Measurements from ENCODE around the gene DOC2B. TPM values are rescaled to one million over a fixed set of nuclear protein-coding genes. Genes with fewer than 3 reads are reported as not detected.
A peak's percentile ranks its signal among the peaks of the same experiment; 100 is the strongest.
"Not testable (repeated sequence)": the region's sequence is repeated elsewhere in the genome, so short reads cannot be mapped to it uniquely, and the experiment has no call there.

DOC2B gene
- total RNA-seq, 1 donor from 2014 or later = 37.9 TPM

- no peak for DNase-seq (ENCODE audit: low read depth in 2 of 2)
These were observed 32.0 kb upstream of the DOC2B start for GRCh38 chr17:213286-214105.

GRCh38 chr17:210402-210801, 29.0 kb upstream of the DOC2B start:
- DNase-seq (ENCODE audit: low read depth in 2 of 2) = no peak

- DNase-seq (ENCODE audit: low read depth in 2 of 2) = no peak
These were observed 27.0 kb upstream of the DOC2B start for GRCh38 chr17:208429-208828.

- no peak for DNase-seq (ENCODE audit: low read depth in 2 of 2)
These were observed 26.3 kb upstream of the DOC2B start for GRCh38 chr17:207775-208174.

- DNase-seq (ENCODE audit: low read depth in 2 of 2) = no peak
These were observed 25.6 kb upstream of the DOC2B start for GRCh38 chr17:206941-207560.

GRCh38 chr17:206484-206883, 25.0 kb upstream of the DOC2B start:
- not testable (repeated sequence) for DNase-seq (ENCODE audit: low read depth in 2 of 2)

GRCh38 chr17:205817-206216, 24.4 kb upstream of the DOC2B start:
- no peak for DNase-seq (ENCODE audit: low read depth in 2 of 2)

GRCh38 chr17:205148-205669, 23.8 kb upstream of the DOC2B start:
- no peak for DNase-seq (ENCODE audit: low read depth in 2 of 2)

GRCh38 chr17:204427-205147, 23.1 kb upstream of the DOC2B start:
- no peak for DNase-seq (ENCODE audit: low read depth in 2 of 2)

- no peak for DNase-seq (ENCODE audit: low read depth in 2 of 2)
These were observed 21.1 kb upstream of the DOC2B start for GRCh38 chr17:202501-202951.

- not testable (repeated sequence) for DNase-seq (ENCODE audit: low read depth in 2 of 2)
These were observed 20.3 kb upstream of the DOC2B start for GRCh38 chr17:201736-202135.

GRCh38 chr17:201257-201656, 19.8 kb upstream of the DOC2B start:
- DNase-seq (ENCODE audit: low read depth in 2 of 2) = not testable (repeated sequence)

GRCh38 chr17:200586-200985, 19.1 kb upstream of the DOC2B start:
- no peak for DNase-seq (ENCODE audit: low read depth in 2 of 2)

- DNase-seq (ENCODE audit: low read depth in 2 of 2) = peak; percentile 77 to 96
These were observed 18.5 kb upstream of the DOC2B start for GRCh38 chr17:199806-200545.

- DNase-seq (ENCODE audit: low read depth in 2 of 2) = peak in 1 of 2 donors; percentile 26
These were observed 17.7 kb upstream of the DOC2B start for GRCh38 chr17:199191-199604.

- not testable (repeated sequence) for DNase-seq (ENCODE audit: low read depth in 2 of 2)
These were observed 16.8 kb upstream of the DOC2B start for GRCh38 chr17:198225-198624.

- DNase-seq (ENCODE audit: low read depth in 2 of 2) = no peak
These were observed 15.9 kb upstream of the DOC2B start for GRCh38 chr17:197352-197751.

GRCh38 chr17:194828-195602, 13.6 kb upstream of the DOC2B start:
- no peak for DNase-seq (ENCODE audit: low read depth in 2 of 2)

- no peak for DNase-seq (ENCODE audit: low read depth in 2 of 2)
These were observed 12.7 kb upstream of the DOC2B start for GRCh38 chr17:193841-194806.
